HepG2 (cell line): ENCODE results near the gene CLDN20. TPM values are rescaled to one million over a fixed set of nuclear protein-coding genes. Genes with fewer than 3 reads are reported as not detected.

Experiments
- ARID2 ChIP-seq: sonication (generic); formaldehyde crosslinking; IDR thresholded peaks from 2 replicates; pipeline ENCODE4 v1.8.1; 2022; ENCODE audit warnings: mild to moderate bottlenecking, missing genetic modification reagents, borderline replicate concordance
- ATF7-NPFF ChIP-seq: sonication (generic); formaldehyde crosslinking; IDR thresholded peaks from 2 replicates; pipeline ENCODE4 v1.8.1; 2023; ENCODE audit warnings: mild to moderate bottlenecking, low read depth, missing genetic modification reagents, moderate library complexity
- FOXO1 ChIP-seq: sonication (generic); formaldehyde crosslinking; IDR thresholded peaks from 2 replicates; pipeline ENCODE4 v1.4.0; 2020; ENCODE audit warnings: missing genetic modification reagents
- GABPB1 ChIP-seq: IDR thresholded peaks from 2 replicates; pipeline ENCODE4 v1.6.1; 2016; ENCODE audit warnings: mild to moderate bottlenecking, missing genetic modification reagents, moderate library complexity, missing compliant biosample characterization
- HDAC6 ChIP-seq: fragments of 200-600 bp; sonication (generic); IDR thresholded peaks from 2 replicates; pipeline ENCODE4 v1.7.0; 2017; ENCODE audit warnings: mild to moderate bottlenecking, antibody characterized with exemption, low read length, low read depth
- MZF1 ChIP-seq: sonication (generic); formaldehyde crosslinking; IDR thresholded peaks from 2 replicates; pipeline ENCODE4 v1.8.1; 2023; ENCODE audit warnings: mild to moderate bottlenecking, missing genetic modification reagents, borderline replicate concordance
- RARG ChIP-seq: sonication (generic); formaldehyde crosslinking; IDR thresholded peaks from 2 replicates; pipeline ENCODE4 v1.4.0; 2020; ENCODE audit warnings: low read depth, mild to moderate bottlenecking, missing genetic modification reagents
- SATB2 ChIP-seq: sonication (generic); formaldehyde crosslinking; IDR thresholded peaks from 2 replicates; pipeline ENCODE4 v1.5.0; 2020; ENCODE audit warnings: missing genetic modification reagents
- SETDB1 ChIP-seq: sonication (generic); formaldehyde crosslinking; IDR thresholded peaks from 2 replicates; pipeline ENCODE4 v1.5.1; 2020; ENCODE audit warnings: missing genetic modification reagents, mild to moderate bottlenecking, borderline replicate concordance
- SYNCRIP ChIP-seq: fragments of 200-400 bp; formaldehyde crosslinking; IDR thresholded peaks from 2 replicates; pipeline ENCODE4 v1.6.1; 2018; ENCODE audit warnings: mild to moderate bottlenecking, low read depth, low read length; ENCODE audit not compliant: insufficient read depth
- ZBTB38 ChIP-seq: sonication (generic); formaldehyde crosslinking; IDR thresholded peaks from 2 replicates; pipeline ENCODE4 v1.5.1; 2020; ENCODE audit warnings: mild to moderate bottlenecking, missing genetic modification reagents
- ZNF367 ChIP-seq: sonication (generic); formaldehyde crosslinking; IDR thresholded peaks from 2 replicates; pipeline ENCODE4 v1.4.0; 2020; ENCODE audit warnings: missing genetic modification reagents, borderline replicate concordance
- ZNF382 ChIP-seq: sonication (generic); formaldehyde crosslinking; IDR thresholded peaks from 2 replicates; pipeline ENCODE4 v1.5.0; 2020; ENCODE audit warnings: missing genetic modification reagents, mild to moderate bottlenecking, borderline replicate concordance
- ZNF441 ChIP-seq: sonication (generic); formaldehyde crosslinking; IDR thresholded peaks from 2 replicates; pipeline ENCODE4 v1.7.0; 2021; ENCODE audit warnings: missing genetic modification reagents, borderline replicate concordance
- ZNF614 ChIP-seq: IDR thresholded peaks from 2 replicates; pipeline ENCODE4 v1.6.1; 2018; ENCODE audit warnings: missing biosample characterization, missing genetic modification reagents, inconsistent platforms, borderline replicate concordance
- ZNF83 ChIP-seq: sonication (generic); formaldehyde crosslinking; IDR thresholded peaks from 2 replicates; pipeline ENCODE4 v1.4.0; 2020; ENCODE audit warnings: missing genetic modification reagents, mild to moderate bottlenecking, borderline replicate concordance
- polyA plus RNA-seq, 8 experiments: library from polyadenylated mRNA; depleted of rRNA in 3 of 8; stranded (reverse) in 7 of 8; unstranded in 1 of 8; fragments of >200 nt; fragmentation: Illumina TruSeq in 4 of 8; extraction: Trizol in 4 of 8; gene quantifications; 2 replicates each; pipeline versions ENCODE4 v1.2.1 to v1.2.3, GENCODE V29; 2011 to 2016; ENCODE audit warnings: low read depth in 4 of 8, missing spikeins in 1 of 8, mixed read lengths in 1 of 8; ENCODE audit not compliant: insufficient read depth in 1 of 8
- total RNA-seq, 5 experiments: library from RNA; depleted of rRNA; stranded (reverse); fragments of >200 nt; fragmentation: Illumina TruSeq; extraction: Trizol; gene quantifications; 2 replicates each; pipeline ENCODE4 v1.2.3, GENCODE V29; 2016; ENCODE audit warnings: low read depth in 1 of 5
- TF ChIP-seq, protein P1 (sequence below): sonication (generic); formaldehyde crosslinking; IDR thresholded peaks from 2 replicates; pipeline ENCODE4 v1.5.0; 2020; ENCODE audit warnings: mild to moderate bottlenecking, missing genetic modification reagents, borderline replicate concordance
- TF ChIP-seq, protein P2 (sequence below): sonication (generic); formaldehyde crosslinking; IDR thresholded peaks from 2 replicates; pipeline ENCODE4 v1.4.0; 2020; ENCODE audit warnings: missing genetic modification reagents
- TF ChIP-seq, protein P3 (sequence below): IDR thresholded peaks from 2 replicates; pipeline ENCODE4 v1.6.1; 2018; ENCODE audit warnings: missing genetic modification reagents, mild to moderate bottlenecking, missing compliant biosample characterization
- TF ChIP-seq, protein P4 (sequence below): sonication (generic); formaldehyde crosslinking; conservative IDR thresholded peaks from 2 replicates; pipeline ENCODE4 v1.4.0; 2020; ENCODE audit warnings: missing genetic modification reagents

CLDN20 gene
- total and polyA plus RNA-seq, 2 of the 13 experiments (the other 11 are each of a cell fraction or from before 2014, with no cell fraction given) = not detected

DNA sequence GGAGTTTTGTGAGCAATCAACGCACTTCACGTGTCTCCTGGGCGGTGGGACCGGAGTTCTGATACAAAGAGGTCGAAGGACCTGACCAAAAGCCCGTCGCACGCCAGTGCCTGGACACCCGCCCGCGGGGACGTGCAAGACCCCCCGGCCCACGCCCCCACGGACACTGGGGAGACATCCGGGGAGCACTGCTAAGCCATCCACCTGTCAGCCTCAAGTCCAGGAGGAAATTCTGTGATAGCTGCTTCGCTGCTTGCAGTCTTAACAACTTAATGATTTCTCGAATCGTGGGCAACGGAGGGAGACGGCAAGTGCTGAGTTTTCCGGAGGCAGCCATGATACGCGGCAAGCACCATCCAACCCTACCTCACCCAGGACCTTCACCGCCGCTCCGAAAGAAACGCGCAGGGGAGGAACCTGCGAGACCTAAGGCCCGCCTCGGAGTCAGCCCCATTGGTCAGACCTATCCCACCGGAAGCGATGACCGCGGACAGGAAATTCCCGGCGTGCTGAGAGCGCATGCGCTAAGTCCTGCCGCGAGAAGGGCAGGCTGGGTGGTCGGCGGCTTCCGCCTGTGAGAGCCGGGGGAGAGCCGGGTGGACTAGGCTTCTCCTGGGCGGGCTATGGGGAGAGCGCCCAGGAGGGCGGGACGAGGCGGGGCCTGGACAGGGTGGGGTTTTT lies 50.4 kb downstream of the CLDN20 start, which contains the start of gene TFB1M (continued):
- TF ChIP-seq, protein P1, sequence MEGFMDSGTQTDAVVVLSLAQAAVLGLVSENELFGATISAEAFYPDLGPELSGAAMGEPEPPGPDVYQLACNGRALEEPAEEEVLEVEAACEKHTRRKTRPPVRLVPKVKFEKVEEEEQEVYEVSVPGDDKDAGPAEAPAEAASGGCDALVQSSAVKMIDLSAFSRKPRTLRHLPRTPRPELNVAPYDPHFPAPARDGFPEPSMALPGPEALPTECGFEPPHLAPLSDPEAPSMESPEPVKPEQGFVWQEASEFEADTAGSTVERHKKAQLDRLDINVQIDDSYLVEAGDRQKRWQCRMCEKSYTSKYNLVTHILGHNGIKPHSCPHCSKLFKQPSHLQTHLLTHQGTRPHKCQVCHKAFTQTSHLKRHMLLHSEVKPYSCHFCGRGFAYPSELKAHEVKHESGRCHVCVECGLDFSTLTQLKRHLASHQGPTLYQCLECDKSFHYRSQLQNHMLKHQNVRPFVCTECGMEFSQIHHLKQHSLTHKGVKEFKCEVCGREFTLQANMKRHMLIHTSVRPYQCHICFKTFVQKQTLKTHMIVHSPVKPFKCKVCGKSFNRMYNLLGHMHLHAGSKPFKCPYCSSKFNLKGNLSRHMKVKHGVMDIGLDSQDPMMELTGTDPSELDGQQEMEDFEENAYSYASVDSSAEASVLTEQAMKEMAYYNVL (CRISPR knock-in tag) = no peak; the same call in 1 of the 2 replicates
- TF ChIP-seq ZNF382 (CRISPR knock-in tag) (no peak), SETDB1 (CRISPR knock-in tag) (no peak), ZNF614 (CRISPR knock-in tag) (no peak; the same call in none of the 2 replicates), SYNCRIP (no peak), SATB2 (CRISPR knock-in tag) (peak; percentile 57; the same call in 1 of the 2 replicates), ARID2 (CRISPR knock-in tag) (no peak), ZBTB38 (CRISPR knock-in tag) (peak; percentile 63; the same call in 1 of the 2 replicates), ATF7-NPFF (CRISPR knock-in tag) (peak; percentile 62), HDAC6 (no peak), ZNF83 (no peak; the same call in 1 of the 2 replicates), ZNF441 (0 out of 2 replicates have a peak, but pooled peaks have one; percentile 69), RARG (CRISPR knock-in tag) (no peak), FOXO1 (peak; percentile 6), ZNF367 (peak; percentile 80), MZF1 (CRISPR knock-in tag) (peak; percentile 42; the same call in 1 of the 2 replicates), GABPB1 (peak; percentile 96)
- TF ChIP-seq, protein P2, sequence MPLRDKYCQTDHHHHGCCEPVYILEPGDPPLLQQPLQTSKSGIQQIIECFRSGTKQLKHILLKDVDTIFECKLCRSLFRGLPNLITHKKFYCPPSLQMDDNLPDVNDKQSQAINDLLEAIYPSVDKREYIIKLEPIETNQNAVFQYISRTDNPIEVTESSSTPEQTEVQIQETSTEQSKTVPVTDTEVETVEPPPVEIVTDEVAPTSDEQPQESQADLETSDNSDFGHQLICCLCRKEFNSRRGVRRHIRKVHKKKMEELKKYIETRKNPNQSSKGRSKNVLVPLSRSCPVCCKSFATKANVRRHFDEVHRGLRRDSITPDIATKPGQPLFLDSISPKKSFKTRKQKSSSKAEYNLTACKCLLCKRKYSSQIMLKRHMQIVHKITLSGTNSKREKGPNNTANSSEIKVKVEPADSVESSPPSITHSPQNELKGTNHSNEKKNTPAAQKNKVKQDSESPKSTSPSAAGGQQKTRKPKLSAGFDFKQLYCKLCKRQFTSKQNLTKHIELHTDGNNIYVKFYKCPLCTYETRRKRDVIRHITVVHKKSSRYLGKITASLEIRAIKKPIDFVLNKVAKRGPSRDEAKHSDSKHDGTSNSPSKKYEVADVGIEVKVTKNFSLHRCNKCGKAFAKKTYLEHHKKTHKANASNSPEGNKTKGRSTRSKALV (CRISPR knock-in tag) = no peak; the same call in 1 of the 2 replicates
- TF ChIP-seq, protein P3, sequence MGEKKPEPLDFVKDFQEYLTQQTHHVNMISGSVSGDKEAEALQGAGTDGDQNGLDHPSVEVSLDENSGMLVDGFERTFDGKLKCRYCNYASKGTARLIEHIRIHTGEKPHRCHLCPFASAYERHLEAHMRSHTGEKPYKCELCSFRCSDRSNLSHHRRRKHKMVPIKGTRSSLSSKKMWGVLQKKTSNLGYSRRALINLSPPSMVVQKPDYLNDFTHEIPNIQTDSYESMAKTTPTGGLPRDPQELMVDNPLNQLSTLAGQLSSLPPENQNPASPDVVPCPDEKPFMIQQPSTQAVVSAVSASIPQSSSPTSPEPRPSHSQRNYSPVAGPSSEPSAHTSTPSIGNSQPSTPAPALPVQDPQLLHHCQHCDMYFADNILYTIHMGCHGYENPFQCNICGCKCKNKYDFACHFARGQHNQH (CRISPR knock-in tag) = no peak; the same call in 1 of the 2 replicates
- TF ChIP-seq, protein P4, sequence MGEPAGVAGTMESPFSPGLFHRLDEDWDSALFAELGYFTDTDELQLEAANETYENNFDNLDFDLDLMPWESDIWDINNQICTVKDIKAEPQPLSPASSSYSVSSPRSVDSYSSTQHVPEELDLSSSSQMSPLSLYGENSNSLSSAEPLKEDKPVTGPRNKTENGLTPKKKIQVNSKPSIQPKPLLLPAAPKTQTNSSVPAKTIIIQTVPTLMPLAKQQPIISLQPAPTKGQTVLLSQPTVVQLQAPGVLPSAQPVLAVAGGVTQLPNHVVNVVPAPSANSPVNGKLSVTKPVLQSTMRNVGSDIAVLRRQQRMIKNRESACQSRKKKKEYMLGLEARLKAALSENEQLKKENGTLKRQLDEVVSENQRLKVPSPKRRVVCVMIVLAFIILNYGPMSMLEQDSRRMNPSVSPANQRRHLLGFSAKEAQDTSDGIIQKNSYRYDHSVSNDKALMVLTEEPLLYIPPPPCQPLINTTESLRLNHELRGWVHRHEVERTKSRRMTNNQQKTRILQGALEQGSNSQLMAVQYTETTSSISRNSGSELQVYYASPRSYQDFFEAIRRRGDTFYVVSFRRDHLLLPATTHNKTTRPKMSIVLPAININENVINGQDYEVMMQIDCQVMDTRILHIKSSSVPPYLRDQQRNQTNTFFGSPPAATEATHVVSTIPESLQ (CRISPR knock-in tag) = no peak
